ENCODE results near the gene ARFGAP1.

ARFGAP1 gene

GRCh38 chr20:63337786-63338420 is 65.3 kb downstream of the ARFGAP1 start:
- no peak for ATAC-seq

More at GRCh38 chr20:63337786-63338420, 65.3 kb downstream of the ARFGAP1 start:
- TF ChIP-seq RARB (CRISPR knock-in tag; IDR thresholded peaks at IDR 0.05): no peak
- no peak for TF ChIP-seq ISL1 (CRISPR knock-in tag; IDR thresholded peaks at IDR 0.05)
- TF ChIP-seq POU6F1 (CRISPR knock-in tag; IDR thresholded peaks at IDR 0.05; ENCODE audit: borderline replicate concordance, low read depth): no peak
- TF ChIP-seq CSRNP3 (CRISPR knock-in tag; IDR thresholded peaks at IDR 0.05): no peak
- no peak for TF ChIP-seq ZNF565 (CRISPR knock-in tag; conservative IDR thresholded peaks at IDR 0.05; ENCODE audit: low read depth)
- no peak for TF ChIP-seq GLIS3 (CRISPR knock-in tag; IDR thresholded peaks at IDR 0.05)
- TF ChIP-seq CSDC2 (CRISPR knock-in tag; IDR thresholded peaks at IDR 0.05): no peak
- no peak for TF ChIP-seq ZFP3 (CRISPR knock-in tag; IDR thresholded peaks at IDR 0.05)
- TF ChIP-seq ZNF8 (CRISPR knock-in tag; IDR thresholded peaks at IDR 0.05): no peak
- no peak for TF ChIP-seq OSR1 (CRISPR knock-in tag; IDR thresholded peaks at IDR 0.05)
- no peak for TF ChIP-seq PPARA (CRISPR knock-in tag; IDR thresholded peaks at IDR 0.05; ENCODE audit: borderline replicate concordance)
- no peak for TF ChIP-seq TCF4 (CRISPR knock-in tag; IDR thresholded peaks at IDR 0.05; ENCODE audit: borderline replicate concordance)
- TF ChIP-seq ZC3H10 (CRISPR knock-in tag; IDR thresholded peaks at IDR 0.05): no peak
- no peak for TF ChIP-seq ESRRG (CRISPR knock-in tag; IDR thresholded peaks at IDR 0.05)
- no peak for TF ChIP-seq PATZ1 (CRISPR knock-in tag; IDR thresholded peaks at IDR 0.05; ENCODE audit: borderline replicate concordance)
- TF ChIP-seq TSHZ2 (CRISPR knock-in tag; IDR thresholded peaks at IDR 0.05): no peak
- no peak for TF ChIP-seq ZFP30 (CRISPR knock-in tag; IDR thresholded peaks at IDR 0.05)
- no peak for TF ChIP-seq ZNF70 (CRISPR knock-in tag; IDR thresholded peaks at IDR 0.05)
- TF ChIP-seq SNAI2 (CRISPR knock-in tag; IDR thresholded peaks at IDR 0.05): no peak
- TF ChIP-seq CREB5 (CRISPR knock-in tag; IDR thresholded peaks at IDR 0.05; ENCODE audit: low read depth): no peak
